NCI-H2107 treated with DMSO at 0.1 percent for 48 hours (cell line): ENCODE measurements around the gene LRRC72.
A peak's percentile ranks its signal among the peaks of the same experiment; 100 is the strongest.
"Not testable (repeated sequence)": the region's sequence is repeated elsewhere in the genome, so short reads cannot be mapped to it uniquely, and the experiment has no call there.

ENCODE experiments used
- DNase-seq: peaks from one replicate; lab custom pipeline; 2025; ENCODE audit not compliant: unreplicated experiment; lab: John Stamatoyannopoulos, UW

The LRRC72 gene

DNA sequence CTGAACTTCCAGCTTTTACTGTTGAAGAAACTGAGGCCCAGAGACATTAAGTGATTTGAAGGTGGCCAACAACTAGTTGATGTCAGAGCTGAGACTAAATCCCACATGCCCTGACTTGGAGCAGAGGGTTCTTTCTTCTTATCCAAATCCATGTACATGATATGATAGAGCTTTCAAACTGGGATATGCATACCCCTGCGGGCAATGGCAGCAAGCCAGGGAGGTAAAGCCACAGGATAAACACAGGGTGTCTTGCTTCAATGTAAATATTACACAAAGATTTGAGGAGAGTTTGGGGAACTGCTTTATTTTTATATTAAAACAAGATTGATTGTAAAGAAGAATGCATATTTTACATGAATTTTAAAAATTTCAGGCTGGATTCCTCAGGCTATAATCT is 2.3 kb upstream of the LRRC72 start:
- DNase-seq = no peak

DNA sequence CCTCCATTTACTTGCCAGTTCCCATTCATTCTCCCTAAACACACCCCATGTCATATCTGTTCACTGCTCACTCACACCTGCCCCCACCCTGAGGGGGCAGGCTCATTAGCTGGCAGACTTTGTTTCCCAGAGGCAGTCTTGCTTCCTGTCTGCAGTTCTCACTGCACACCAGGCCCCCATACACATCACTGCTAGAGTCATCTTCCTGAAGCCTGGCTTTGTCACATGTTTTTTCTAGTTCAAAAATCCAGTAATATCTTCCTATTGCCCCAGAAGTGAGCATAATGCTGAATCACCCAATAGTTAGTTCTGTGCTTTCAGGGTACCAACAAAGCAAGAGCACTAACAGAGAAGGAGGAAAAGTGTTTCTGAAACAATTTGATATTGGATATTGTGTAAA is 1.9 kb downstream of the LRRC72 start:
- DNase-seq = no peak

DNA sequence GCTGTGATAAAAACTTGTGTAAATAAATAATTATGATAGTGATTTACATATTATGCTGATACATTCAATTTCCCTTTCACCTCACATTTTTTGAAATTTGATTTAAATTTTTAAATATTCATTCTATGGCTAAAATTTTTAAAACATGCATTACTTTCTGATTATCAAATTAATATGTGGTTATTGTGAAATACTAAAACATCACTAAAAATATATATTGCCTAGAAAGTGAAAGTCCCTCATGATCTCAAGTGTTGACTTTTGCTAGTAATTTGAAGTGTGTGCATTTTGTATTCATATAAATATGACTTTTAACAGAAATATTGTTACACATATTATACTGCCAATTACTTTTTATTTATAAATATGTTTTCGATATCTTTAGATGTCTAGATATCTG is 3.1 kb downstream of the LRRC72 start:
- DNase-seq = no peak

DNA sequence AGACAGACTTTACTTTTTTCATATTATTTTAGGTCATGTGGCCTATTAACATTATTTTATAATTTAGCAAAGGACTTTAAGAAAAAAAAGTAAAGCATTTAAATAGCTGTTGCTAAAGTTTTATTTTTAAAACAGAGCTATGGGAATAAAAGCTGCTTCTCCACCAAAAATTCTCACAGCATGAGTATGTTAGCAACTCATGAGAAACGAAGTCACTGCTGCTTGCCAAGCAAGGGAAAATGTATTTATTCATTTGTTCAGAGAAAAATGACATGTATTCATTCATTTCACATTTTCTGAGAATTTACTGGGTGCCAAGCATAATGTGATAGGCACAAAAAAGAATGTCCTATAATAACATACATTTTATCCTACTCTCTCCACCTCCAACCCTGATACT is 5.1 kb downstream of the LRRC72 start:
- no peak for DNase-seq

DNA sequence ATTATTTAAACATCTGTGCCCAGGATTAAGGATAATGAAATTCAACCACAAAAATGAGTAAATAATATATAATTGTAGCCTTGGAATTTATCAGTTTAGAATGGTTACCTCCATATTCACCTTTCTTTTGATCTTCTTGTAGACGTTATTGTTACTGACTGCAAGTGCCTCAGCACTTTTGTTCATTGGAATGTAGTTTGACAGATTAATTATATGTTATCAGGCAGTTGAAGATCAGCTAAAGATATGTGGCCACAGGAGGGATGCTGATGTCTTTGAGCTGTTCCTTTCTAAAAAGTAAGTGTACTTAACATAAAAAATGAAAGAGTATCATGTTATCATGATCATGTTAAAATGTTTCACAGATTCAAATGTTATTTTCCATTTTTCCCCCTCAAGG is 5.6 kb downstream of the LRRC72 start:
- no peak for DNase-seq

DNA sequence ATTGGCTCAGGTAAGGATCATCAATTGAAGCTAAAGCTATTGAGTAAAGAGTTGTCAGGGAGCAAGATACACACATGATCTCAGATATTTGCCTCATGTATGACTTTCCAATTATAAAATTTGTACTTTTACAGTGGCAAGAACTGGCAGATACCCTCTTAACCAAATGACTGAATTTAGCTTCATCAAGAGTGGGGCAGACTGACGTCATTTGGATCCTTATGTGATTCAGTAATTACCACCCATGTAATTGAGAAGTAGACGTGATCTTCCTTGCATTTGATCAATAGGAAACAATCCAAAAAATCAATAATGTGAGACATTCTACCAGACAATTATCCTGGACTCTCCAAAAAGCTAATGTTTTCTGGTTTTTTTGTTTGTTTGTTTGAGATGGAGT is 8.9 kb downstream of the LRRC72 start:
- DNase-seq = no peak

DNA sequence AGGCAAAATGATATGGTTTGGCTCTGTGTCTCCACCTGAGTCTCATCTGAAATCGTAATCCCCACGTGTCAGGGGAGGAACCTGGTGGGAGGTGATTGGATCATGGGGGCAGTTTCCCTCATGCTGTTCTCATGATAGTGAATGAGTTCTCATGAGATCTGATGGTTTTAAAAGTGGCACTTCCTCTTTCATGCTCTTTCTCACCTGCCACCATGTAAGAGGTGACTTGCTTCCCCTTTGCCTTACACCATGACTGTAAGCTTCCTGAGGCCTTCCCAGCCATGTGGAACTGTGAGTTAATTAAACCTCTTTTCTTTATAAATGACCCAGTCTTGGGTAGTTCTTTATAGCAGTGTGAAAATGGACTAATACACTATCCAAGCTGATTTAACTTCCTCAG is 13.9 kb downstream of the LRRC72 start:
- DNase-seq = not testable (repeated sequence)

DNA sequence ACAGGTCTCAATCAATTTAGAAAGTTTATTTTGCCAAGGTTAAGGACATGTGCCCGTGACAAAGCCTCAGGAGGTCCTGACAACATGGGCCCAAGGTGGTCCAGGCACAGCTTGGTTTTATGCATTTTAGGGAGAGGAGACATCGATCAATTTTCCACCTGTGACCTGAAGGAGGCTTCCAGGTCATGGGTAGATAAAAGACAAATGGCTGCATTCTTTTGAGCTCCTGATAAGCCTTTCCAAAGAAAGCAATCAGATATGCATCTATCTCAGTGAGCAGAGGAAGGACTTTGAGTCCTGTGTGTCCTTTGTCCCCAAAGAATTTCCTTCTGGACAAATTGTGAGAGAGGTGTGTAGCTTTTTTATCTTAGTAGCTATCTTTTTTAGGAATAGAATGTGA is 15.8 kb downstream of the LRRC72 start:
- no peak for DNase-seq

DNA sequence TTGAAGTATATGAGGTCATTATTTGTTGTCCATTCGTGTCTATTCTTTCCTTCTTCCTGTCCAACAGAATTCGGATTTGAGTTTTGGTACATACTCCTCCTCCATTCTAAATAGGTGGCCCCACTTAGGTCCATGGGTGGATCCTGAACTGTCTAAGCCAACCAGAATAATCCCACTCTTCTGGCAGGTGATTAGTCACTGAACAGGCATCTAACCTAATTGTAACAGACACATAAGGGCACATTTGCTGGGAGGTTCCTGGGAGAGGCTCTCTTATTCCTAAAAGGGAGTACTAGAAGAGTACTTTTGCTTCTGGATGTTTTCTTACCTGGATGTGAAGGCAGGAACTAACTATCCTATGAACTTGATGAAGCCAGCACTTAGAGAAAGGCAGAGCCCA is 16.8 kb downstream of the LRRC72 start:
- no peak for DNase-seq

DNA sequence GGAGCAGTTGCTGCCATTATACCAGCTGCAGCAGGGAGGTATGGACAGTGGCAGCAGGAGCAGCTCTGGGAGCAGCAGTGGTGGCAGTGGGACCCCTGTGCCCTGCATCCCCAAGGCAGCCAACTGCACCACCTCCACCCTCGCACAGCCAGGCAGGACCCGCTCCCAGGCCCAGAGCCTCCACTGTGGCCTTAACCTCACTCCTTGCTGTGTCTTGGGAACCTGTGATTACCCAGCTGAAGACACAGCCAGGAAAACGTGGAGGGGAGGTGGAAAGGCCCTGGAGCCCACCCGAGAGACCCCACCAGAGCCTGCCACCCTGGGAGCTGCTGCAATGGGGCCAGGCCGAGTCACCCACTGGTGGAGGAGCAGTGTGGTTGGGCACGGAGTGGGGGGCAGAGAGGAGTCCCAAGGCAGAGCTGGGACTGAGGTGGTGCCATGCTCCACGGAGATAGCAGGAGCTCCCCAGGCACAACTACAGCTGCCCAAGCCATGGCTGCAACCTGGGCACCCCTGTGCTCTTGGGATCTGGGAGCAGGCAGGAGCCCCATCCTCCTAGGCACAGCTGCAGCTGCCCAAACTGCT is 20.4 kb downstream of the LRRC72 start:
- no peak for DNase-seq

DNA sequence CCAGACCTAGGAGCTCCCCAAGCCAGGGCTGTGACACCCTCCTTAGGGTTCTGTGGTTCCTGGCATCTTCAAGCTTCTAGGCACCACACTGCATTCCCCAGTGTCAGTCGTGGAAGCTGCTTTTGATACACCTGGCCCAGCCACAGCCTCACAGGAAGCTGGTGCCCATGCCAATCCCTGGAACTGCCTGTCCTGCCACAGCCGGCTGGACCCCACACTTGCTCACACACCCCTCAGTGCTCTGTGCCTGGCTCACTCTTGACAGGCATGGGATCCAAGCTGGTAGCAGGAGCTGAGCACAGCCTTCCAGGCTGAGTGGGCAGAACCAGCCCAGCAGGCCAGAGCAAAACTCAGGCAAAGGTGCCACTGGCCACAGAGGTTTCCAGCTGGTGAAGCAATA is 21.8 kb downstream of the LRRC72 start:
- DNase-seq = no peak

DNA sequence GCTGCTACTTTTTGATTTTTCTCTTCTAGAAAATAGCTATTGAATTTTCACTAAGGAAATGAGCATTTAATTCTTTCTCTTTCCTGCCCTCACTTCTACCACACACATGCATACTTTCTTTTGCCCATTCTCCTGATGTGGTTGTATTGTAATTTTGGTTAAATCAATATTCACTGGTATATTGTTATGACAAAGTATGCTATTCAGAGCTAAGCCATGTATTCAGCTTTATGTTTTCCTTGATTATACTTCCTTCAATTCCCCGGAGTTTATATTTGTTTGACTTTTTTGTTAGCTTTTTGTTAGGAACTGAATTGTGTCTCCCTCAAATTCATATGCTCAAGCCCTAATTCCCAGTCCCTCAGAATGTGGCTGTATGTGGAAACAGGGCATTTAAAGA is 24.0 kb downstream of the LRRC72 start:
- no peak for DNase-seq

DNA sequence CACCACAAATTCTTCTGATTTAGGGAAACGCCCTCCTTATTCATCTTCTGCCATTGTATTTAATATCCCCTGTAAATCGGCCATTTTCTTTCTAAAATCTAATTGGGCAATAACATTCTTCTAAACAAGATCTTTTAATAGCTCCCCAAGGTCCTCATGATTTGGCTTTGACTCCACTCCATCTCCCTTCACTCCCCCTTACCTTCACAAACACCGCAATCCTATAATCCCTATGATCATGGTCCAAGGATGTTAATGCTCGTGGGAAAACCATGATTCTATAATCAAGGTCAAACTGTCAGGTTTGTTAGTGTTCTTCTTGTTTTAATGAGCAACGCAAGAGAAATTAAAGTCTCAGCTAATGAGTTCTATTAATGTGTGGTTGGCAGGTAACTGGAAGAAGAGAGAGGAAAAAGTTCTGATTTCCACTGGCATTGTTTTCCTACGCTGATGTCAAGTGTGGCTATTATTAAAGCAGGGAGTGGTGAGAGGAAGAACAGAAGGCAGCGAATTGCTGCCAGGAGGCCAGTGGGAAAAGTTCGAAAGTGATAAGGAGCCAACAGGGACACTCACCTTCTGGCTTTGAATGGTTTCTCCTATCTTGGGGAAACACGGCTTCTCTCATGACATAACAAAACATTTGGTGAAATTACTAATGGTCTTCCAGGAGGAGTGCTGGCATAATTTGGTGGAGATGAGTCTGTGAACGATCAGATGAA is 28.1 kb downstream of the LRRC72 start:
- no peak for DNase-seq

DNA sequence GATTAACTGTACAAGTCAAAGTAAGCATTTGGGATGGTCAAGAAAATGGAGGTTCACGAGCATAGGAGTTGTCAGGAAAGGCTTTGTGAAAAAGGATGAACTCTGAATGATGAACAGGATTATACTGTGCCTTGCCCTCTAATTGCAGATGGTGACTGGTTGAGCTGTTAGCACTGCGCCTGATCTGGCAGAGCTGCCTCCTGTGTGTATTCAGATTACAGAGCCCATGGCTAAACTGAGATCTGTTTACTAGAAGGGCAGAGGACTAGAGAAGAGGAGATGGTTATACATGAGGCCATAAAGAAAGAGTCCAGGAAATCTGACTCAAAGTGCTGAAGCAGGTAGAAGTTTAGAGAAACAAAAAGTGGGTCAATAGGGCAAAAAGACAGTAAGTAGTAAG is 29.7 kb downstream of the LRRC72 start:
- DNase-seq = no peak

DNA sequence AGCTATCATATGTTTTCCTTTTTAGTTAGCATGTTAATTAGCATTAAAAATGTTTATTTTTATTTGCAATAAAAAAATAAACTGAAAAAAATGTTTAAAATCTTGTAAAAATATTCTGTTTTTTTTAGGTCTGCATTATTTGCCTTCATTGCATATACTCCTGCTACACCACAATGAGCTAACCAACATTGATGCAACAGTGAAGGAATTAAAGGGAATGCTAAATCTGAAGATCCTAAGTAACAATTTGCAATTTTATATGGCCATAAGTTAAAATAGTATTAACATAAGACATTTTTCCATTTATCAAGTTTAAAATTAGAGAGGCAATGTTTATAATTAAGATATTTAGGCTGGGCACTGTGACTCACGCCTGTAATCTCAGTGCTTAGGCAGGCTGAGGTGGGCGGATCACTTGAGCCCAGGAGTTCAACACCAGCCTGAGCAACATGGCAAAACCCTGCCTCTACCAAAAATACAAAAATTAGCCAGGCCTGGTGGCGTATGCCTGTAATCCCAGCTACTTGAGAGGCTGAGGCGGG is 32.2 kb downstream of the LRRC72 start:
- DNase-seq = no peak

DNA sequence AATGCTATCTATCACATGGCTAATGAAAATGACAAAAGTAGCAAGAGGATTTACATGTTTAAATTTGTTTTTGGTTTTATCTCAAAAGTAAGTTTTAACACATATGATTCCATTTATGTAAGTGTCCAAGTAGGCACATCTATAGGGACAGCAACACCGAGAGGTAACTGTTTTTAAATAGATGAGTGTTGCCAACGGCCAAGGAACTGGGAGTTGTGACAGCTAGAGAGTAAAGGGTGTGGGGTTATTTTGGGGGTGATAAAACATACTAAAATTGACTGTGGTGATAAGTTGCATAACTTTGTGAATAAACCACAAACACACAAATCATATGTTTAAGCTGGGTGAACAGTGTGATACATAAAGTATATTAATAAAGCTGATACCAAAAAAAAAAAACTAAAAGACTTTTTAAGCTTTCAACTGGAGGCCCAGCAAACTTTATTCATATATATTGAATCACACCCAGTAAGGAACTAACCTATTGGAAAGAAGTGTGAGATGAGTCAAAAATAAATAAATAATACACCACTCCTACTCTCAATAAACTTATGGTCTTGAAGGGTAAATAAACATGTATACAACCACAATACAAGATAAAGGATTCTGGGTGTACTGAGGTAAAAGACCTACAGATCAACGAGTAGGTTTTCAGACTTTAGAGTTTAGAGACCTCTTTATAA is 33.0 kb downstream of the LRRC72 start:
- DNase-seq = no peak

DNA sequence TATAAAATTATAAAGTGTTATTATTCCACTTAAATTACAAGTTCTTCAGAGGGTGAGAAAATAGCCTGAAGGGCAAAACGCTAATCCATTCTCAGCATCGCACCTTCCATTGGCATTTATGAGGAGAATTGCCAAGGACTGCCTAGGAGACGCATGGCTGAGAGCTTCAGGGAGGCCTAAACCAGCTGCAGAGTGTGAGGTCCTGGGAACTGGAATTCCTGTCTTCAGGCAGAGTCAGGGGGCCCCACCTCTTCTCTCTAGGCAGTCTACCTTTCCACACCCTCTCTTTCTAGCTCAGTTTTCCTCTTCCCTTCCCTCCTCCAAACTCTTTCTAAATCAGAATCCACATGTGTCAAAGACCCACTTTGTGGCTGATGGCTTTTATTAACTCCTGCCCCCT is 35.3 kb downstream of the LRRC72 start:
- no peak for DNase-seq

DNA sequence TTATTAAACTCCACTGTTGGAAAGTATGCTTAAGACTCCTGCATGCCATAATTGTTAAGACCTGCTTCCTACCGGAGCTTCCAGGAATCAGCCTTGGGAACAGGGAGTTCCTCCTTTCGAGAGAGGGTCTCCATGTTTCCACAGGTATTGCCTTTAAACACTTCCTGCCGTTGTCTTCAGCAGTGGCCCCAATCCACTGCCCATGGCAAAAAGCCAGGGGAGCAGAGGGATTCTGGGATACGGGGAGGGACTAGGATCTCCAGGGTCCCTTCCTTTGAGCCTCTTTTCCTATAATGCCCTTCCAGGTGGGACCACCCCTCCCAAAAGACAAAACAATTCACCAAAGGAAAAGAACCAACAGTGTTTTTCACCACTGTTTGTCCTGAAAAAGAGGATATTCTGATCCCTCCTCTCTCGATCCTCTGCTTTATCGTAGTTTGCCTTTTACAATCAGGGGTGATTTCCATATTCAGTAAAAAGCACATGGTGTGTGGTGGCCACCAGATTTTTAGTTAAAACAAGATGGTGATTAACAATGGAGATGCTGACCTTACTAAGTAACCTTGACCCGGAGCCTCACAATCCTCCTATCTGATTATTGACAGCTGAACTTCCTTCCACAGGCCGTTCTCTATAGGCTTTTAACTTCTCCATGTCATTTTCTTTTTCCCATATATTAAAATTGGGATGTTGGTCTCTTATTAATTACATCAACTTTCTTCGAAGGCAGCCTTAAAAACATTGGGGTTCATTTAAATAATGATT is 36.0 kb downstream of the LRRC72 start:
- no peak for DNase-seq

DNA sequence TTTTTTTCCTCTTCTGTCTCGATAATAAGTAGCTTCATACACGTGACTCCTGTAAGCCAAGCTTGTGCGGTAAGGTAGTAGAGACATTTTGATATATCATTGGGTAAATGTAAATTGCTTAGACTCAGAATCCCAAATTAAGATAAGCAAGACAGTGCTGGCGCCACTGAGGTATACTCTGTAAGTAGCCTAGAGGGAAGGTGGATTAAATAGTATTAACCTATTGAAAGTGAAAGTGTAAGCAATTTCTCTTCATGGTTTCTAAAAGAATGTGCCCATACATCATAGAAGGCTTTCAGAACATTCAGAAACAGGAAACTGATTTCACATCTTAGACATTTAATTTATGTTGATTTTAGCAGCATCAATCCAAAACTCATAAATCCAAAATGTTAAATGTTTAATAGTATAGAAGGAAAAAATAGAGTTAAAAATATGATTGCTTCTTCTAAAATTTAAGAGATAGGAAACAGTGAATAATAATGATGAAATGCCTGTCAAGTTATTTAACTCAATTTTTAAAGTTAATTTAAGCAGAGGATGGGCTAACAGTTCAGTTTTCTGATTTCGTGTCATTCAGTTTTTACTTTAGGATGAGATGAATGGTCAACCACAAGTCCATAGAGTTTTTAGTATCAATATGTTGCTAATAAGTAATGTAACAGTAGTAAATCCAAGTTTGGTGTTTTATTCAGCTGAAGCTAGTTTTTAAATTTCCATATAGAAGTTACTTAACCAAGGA is 36.8 kb downstream of the LRRC72 start:
- no peak for DNase-seq

DNA sequence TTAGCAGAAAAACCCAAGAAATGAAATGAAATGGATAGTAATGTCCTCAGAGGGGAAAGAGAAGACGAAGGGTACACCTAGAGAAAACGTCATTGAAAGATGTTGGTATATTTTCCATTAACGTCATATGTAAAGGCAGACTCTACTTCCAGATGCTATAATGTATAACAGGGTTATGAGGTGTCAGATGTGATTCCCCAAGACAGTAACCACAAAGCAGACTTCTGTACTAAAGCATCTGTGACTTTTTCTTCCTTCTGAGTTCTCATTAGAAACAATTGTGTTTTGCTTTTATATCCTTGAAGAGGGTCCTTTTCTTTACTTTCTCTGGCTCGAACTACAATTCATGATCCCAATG is 37.4 kb downstream of the LRRC72 start:
- no peak for DNase-seq

DNA sequence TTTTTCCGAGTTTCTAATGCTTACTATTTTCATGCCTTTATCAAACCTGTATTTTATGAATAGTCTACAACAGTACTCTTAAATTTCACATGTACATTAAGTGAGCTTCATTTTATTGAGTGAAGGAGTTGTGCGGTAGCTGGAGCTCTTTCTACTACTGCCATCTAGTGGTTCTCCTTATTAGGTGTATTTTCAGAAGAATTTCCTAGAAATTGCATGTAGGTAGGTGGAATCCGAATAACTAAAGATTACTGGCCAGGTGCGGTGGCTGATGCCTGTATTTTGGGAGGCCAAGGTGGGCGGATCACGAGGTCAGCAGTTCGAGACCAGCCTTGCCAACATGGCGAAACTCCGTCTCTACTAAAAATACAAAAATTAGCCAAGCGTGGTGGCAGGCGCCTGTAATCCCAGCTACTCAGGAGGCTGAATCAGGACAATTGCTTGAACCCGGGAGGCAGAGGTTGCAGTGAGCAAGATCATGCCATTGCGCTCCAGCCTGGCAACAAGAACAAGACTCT is 38.3 kb downstream of the LRRC72 start:
- DNase-seq = peak; percentile 75
